ENCODE results near the gene MTMR3.
"Not testable (repeated sequence)": the region's sequence is repeated elsewhere in the genome, so short reads cannot be mapped to it uniquely, and the experiment has no call there.

The MTMR3 gene

DNA sequence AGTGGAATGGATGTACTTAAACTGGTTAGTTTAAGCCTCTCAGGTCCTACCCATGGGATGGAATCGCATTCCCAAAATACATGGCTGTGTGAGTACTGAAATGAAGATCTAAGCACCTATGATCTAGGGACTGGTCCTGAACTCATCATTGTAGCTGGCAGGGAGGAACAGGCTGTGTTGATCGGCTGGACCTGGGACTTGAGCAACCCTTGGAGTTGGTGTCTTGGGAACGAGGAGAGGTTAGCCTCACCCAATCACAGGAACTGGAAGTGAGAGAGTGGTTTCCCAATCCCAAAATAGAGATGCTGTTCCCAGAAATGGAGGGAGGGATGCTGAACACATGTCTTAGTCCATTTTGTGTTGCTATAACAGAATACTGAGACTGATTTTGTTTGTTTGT is 28.5 kb upstream of the MTMR3 start:
- no peaks in the 10 kb centered on the region for H3K4me1 ChIP-seq
- H3K27me3 ChIP-seq, result no peaks in the 10 kb centered on the region
- H3K4me3 ChIP-seq (ENCODE audit: low read depth, low read length), result no peak overlapping the region
- no peak for DNase-seq
- no peaks in the 10 kb centered on the region for H3K36me3 ChIP-seq
- H3K9me3 ChIP-seq, result no peaks in the 10 kb centered on the region
- TF ChIP-seq, protein P1, sequence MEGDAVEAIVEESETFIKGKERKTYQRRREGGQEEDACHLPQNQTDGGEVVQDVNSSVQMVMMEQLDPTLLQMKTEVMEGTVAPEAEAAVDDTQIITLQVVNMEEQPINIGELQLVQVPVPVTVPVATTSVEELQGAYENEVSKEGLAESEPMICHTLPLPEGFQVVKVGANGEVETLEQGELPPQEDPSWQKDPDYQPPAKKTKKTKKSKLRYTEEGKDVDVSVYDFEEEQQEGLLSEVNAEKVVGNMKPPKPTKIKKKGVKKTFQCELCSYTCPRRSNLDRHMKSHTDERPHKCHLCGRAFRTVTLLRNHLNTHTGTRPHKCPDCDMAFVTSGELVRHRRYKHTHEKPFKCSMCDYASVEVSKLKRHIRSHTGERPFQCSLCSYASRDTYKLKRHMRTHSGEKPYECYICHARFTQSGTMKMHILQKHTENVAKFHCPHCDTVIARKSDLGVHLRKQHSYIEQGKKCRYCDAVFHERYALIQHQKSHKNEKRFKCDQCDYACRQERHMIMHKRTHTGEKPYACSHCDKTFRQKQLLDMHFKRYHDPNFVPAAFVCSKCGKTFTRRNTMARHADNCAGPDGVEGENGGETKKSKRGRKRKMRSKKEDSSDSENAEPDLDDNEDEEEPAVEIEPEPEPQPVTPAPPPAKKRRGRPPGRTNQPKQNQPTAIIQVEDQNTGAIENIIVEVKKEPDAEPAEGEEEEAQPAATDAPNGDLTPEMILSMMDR (IDR thresholded peaks at IDR 0.05; ENCODE audit: low read depth, low read length), result no peak

DNA sequence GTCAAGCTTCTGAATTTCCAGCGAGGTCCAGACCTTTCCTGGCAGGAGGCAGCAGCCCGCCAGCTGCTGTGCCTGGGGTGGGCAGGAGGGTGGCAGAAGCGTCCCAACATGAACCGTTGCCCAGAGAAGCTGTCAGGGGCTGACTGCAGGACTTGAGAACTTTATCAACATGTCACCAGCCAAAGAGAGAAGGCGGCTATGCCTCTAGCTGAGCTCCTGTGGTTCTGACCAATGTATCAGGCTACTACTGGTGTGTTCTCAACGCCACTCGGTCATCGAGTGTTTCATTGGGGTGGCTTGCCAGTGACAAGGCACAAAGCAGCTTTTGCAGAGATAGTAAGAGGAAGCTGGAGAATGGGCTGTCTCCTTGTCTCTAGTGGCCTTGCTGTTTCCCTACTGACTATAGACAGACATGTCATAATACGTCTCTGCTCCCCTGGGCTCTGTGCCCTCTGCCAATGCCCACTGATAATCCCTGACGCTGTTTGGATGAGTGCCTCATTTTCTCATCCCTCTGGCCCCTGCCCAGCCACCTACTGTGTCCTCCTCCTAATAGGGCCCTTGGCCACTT is 27.3 kb upstream of the MTMR3 start:
- DNase-seq, result no peak
- TF ChIP-seq, protein P1 (IDR thresholded peaks at IDR 0.05; ENCODE audit: low read depth, low read length), result no peak
- Histone ChIP-seq H3K36me3 (no peaks in the 10 kb centered on the region), H3K4me1 (no peaks in the 10 kb centered on the region), H3K27me3 (no peaks in the 10 kb centered on the region), H3K4me3 (ENCODE audit: low read depth, low read length) (no peak overlapping the region), H3K9me3 (no peaks in the 10 kb centered on the region)

DNA sequence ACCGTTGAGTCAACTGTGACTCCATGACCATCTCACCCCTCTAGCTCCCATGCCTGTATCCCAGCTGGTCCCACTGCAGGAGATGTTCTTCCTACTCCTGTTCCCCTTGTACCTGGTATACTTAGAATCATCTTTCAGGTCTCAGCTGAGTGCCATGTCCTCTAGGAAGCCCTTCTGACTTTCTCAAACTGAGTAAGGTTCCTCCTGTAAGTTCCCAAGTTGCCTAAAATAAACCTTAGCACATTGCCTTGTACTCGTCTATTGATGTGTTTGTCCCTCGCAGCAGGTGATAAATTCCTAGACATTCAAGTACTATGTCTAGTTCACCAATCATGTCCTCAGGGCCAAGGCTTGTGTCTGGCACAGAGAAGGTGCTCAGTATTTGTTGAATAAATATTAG is 26.5 kb upstream of the MTMR3 start:
- no peaks in the 10 kb centered on the region for H3K27me3 ChIP-seq
- H3K4me1 ChIP-seq, result no peaks in the 10 kb centered on the region
- no peaks in the 10 kb centered on the region for H3K9me3 ChIP-seq
- H3K4me3 ChIP-seq (ENCODE audit: low read depth, low read length), result no peak overlapping the region
- DNase-seq, result no peak
- TF ChIP-seq, protein P1 (IDR thresholded peaks at IDR 0.05; ENCODE audit: low read depth, low read length), result no peak
- H3K36me3 ChIP-seq, result no peaks in the 10 kb centered on the region

DNA sequence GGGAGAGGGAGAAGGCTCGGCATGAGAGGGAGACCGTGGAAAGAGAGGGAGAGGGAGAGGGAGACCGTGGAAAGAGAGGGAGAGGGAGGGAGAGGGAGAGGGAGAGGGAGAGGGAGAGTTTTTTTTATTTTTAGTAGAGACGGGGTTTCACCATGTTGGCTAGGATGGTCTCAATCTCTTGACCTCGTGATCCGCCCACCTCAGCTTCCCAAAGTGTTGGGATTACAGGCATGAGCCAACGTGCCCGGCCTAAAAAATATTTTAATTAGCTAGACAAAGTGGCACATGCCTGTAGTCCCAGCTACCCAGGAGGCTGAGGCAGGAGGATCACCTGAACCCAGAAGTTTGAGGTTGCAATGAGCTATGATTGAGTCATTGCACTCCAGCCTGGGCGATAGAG is 23.9 kb upstream of the MTMR3 start:
- not testable (repeated sequence) for H3K4me1 ChIP-seq; H3K4me3 ChIP-seq (ENCODE audit: low read depth, low read length); H3K36me3 ChIP-seq; H3K27me3 ChIP-seq; H3K9me3 ChIP-seq; DNase-seq

DNA sequence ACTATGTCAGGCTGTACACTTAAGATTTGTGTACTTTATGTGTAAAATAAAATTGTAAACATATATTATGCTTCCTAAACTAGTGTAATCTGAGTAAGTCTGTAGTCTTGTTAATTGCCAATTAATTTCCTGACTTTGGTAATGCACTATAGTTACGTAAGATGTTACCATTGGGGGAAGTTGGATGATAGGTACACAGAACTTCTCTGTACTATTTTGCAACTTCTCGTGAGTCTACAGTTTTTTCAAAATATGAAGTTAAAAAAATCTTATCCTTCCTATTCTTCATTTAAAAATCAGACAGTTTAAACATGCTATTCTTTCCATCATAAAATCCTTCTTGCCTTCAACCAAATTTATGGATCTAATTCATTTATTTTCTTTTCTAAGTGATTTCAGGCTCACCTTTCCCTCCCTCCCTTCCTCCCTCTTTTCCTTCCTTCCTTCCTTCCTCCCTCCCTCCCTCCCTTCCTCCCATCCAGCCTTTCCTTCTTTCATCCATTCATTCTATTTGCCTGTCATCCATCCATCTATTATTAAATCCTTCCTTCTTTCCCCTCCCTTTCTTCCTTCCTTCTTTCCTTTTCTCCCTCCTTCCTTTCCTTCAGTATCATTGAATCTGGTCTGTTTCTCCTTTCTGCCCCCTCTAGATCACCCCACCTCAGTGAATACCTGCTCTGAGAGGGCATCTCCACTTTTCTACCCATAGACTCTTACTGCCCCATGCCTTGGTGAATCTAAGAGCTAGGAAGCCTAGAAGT is 22.8 kb upstream of the MTMR3 start:
- DNase-seq, result no peak
- Histone ChIP-seq H3K9me3 (no peaks in the 10 kb centered on the region), H3K27me3 (no peaks in the 10 kb centered on the region), H3K4me3 (ENCODE audit: low read depth, low read length) (no peak overlapping the region), H3K4me1 (no peaks in the 10 kb centered on the region), H3K36me3 (no peaks in the 10 kb centered on the region)
- TF ChIP-seq, protein P1 (IDR thresholded peaks at IDR 0.05; ENCODE audit: low read depth, low read length), result no peak

DNA sequence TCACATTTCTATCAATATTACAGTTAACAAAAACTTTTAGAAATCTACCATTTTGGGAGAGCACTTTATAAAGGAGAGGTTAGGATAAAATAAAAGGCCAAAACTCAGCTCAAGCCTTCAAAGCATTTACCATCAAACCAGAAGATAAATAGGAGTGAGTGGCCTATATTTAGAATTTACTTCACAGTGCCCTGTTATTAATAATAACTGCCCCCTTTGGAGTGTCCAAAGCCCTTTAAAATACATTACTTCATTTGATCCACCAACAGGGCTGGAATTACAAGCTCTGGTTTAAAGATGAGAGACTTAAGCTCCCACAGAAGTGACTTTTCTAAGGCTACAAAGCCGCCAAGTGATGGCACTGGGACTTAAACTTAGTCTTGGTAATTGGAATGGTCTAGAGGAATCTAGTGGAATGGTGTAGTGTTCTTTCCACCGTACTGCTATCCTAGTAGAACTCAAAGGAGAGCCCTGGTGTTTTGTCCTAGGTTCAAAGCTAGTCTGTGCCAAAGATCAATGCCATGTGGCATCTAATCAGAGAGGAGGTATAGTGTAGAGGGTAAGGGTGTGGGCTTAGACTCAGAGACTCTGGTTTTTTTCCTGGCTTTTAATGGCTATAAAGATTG is 21.2 kb upstream of the MTMR3 start:
- Histone ChIP-seq H3K36me3 (no peaks in the 10 kb centered on the region), H3K9me3 (no peaks in the 10 kb centered on the region), H3K4me1 (no peaks in the 10 kb centered on the region), H3K27me3 (no peaks in the 10 kb centered on the region), H3K4me3 (ENCODE audit: low read depth, low read length) (no peak overlapping the region)
- DNase-seq, result no peak
- TF ChIP-seq, protein P1 (IDR thresholded peaks at IDR 0.05; ENCODE audit: low read depth, low read length), result no peak

DNA sequence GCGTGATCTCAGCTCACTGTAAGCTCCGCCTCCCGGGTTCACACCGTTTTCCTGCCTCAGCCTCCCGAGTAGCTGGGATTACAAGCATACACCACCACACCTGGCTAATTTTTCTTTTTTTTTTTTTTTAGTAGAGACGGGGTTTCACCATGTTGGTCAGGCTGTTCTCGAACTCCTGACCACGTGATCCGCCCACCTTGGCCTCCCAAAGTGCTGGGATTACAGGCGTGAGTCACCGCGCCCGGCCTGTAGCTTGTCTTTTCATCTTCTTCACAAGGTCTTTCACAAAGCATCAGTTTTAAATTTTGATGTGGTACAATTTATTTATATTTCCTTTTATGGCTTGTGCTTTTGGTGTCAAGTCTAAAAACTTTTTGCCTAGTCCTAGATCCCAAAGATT is 17.4 kb upstream of the MTMR3 start:
- DNase-seq; H3K4me3 ChIP-seq (ENCODE audit: low read depth, low read length); H3K36me3 ChIP-seq; H3K4me1 ChIP-seq; H3K27me3 ChIP-seq; H3K9me3 ChIP-seq: not testable (repeated sequence)
